BE2C (cell line): ENCODE results near the gene NLN.

Experiments used
- DNase-seq: peaks from one replicate; pipeline ENCODE4 v3.0.0-alpha.2; 2020
- H3K27me3 ChIP-seq: fragments of 250-450 bp; sonication (Bioruptor Pico); 2 replicates; pipeline ENCODE4 v1.5.1; 2020; ENCODE audit warnings: mild to moderate bottlenecking
- H3K36me3 ChIP-seq: fragments of 250-450 bp; sonication (Bioruptor Pico); 2 replicates; pipeline ENCODE4 v1.5.1; 2020; ENCODE audit warnings: mild to moderate bottlenecking
- H3K4me1 ChIP-seq: fragments of 250-450 bp; sonication (Bioruptor Pico); 2 replicates; pipeline ENCODE4 v1.5.1; 2020
- H3K4me3 ChIP-seq: 2 replicates; pipeline ENCODE4 v1.5.1; 2011; ENCODE audit warnings: low read depth, low read length
- H3K9me3 ChIP-seq: fragments of 250-450 bp; sonication (Bioruptor Pico); 2 replicates; pipeline ENCODE4 v1.5.1; 2020
- TF ChIP-seq, protein P1 (sequence below): IDR thresholded peaks from 2 replicates; pipeline ENCODE4 v1.5.1; 2012; ENCODE audit warnings: mild to moderate bottlenecking, low read depth, low read length

The NLN gene

DNA sequence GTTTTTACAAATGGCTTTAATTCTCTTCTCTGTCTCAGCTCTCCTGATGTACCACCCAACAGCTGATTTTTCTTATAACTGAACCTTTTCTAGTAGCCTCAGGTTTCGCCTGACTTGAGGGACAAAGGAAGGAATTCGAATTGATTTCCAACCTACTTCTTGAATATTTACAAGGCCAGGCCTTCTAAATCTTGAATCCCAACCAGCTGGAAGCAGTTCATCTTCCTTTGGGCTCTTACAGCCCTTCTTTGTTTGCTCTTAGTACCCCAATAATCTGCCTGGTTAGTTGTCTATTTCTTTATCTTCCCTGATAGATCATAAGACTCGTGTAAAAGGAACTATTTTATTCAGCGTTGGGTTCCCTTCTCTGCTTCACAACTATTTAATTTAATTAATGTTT, 95.9 kb downstream of the NLN start:
- no peak for DNase-seq
- Histone ChIP-seq H3K4me1 (no peaks in the 10 kb centered on the region), H3K9me3 (no peaks in the 10 kb centered on the region), H3K4me3 (no peak overlapping the region), H3K27me3 (no peaks in the 10 kb centered on the region), H3K36me3 (peaks cover 11% of the 10 kb centered on the region)
- TF ChIP-seq, protein P1, sequence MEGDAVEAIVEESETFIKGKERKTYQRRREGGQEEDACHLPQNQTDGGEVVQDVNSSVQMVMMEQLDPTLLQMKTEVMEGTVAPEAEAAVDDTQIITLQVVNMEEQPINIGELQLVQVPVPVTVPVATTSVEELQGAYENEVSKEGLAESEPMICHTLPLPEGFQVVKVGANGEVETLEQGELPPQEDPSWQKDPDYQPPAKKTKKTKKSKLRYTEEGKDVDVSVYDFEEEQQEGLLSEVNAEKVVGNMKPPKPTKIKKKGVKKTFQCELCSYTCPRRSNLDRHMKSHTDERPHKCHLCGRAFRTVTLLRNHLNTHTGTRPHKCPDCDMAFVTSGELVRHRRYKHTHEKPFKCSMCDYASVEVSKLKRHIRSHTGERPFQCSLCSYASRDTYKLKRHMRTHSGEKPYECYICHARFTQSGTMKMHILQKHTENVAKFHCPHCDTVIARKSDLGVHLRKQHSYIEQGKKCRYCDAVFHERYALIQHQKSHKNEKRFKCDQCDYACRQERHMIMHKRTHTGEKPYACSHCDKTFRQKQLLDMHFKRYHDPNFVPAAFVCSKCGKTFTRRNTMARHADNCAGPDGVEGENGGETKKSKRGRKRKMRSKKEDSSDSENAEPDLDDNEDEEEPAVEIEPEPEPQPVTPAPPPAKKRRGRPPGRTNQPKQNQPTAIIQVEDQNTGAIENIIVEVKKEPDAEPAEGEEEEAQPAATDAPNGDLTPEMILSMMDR = no peak

DNA sequence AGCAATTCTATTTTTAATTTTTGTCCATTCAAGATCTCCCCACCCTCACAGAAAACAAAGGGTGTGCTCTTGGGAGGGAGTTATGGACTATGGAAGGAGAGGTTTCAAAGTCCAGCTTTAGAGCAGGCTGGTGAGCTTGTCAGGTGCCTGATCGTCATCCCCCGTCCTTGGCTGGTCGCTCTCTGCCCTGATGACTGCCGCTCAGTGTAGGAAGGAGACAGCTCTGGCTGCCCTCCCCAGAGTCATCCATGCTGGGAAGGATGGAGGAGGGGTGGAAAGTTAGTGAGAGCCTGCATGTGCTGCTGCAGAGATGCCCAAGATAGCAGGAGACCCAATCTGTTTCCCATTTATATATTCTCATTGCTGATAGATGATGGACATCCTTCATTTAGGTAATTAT, 96.6 kb downstream of the NLN start:
- no peak for DNase-seq
- Histone ChIP-seq H3K4me3 (no peak overlapping the region), H3K36me3 (peaks cover 13% of the 10 kb centered on the region), H3K9me3 (no peaks in the 10 kb centered on the region), H3K4me1 (no peaks in the 10 kb centered on the region), H3K27me3 (no peaks in the 10 kb centered on the region)
- TF ChIP-seq, protein P1 = no peak

DNA sequence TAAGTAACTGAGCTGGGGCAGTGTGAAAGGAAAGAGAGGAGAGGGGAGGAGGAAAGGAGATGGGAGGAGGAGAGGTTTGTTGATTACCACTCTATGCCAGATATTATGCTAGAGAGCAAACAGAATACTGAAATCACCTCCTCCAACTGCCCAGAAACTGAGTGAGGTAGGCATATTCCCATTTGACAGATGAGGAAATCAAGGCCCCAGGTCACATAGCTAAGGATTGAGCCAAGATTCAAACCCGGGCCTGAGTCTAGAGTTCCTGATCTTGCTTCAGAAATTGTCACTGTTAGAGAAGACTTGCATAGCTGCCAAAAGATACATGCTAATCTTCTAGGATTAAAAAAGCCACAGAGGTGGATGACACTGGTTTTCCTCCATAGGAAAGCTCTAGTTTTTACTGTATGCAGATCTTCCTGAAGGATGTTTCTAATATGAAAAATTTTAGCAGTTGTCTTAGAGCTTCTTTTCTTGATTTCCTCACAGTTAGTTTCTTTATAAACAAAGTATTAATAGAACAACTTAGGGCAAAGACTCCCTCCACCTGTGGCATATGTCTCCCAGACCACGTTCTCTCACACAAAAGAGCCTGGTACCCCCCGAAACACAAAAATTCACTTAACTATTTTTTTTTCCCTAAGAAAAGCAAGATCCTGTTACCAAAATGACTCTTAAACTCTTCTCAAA, 97.4 kb downstream of the NLN start:
- H3K27me3 ChIP-seq = no peaks in the 10 kb centered on the region
- no peak overlapping the region for H3K4me3 ChIP-seq
- no peaks in the 10 kb centered on the region for H3K4me1 ChIP-seq
- TF ChIP-seq, protein P1 = no peak
- H3K9me3 ChIP-seq = no peaks in the 10 kb centered on the region
- DNase-seq = no peak
- peaks cover 8% of the 10 kb centered on the region for H3K36me3 ChIP-seq

GRCh38 chr5:65819905-65820240, 97.9 kb downstream of the NLN start:
- DNase-seq = no peak
- Histone ChIP-seq H3K4me3 (no peak overlapping the region), H3K27me3 (no peaks in the 10 kb centered on the region), H3K4me1 (no peaks in the 10 kb centered on the region), H3K9me3 (no peaks in the 10 kb centered on the region), H3K36me3 (peaks cover 12% of the 10 kb centered on the region)
- TF ChIP-seq, protein P1 = no peak

DNA sequence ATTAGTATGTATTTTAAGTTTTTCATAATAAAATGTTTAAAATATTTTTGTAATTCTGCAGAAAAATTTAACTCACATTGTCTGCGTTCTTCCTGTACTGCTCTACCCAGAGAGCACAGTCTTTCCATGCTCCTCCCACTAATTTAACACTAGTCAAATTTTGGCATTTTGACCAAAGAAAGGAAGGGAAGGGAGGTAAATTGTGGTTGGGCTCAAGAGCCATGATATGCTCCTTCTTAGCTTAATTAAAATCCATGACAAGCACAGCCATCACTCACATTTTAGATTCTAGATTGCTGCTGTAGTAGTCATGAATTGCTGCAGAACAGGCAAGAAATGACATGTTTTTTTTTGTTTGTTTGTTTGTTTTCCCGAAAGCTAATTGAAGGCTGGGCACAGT, 98.4 kb downstream of the NLN start:
- peaks cover 12% of the 10 kb centered on the region for H3K36me3 ChIP-seq
- DNase-seq = no peak
- no peak overlapping the region for H3K4me3 ChIP-seq
- H3K27me3 ChIP-seq = no peaks in the 10 kb centered on the region
- TF ChIP-seq, protein P1 = no peak
- no peaks in the 10 kb centered on the region for H3K9me3 ChIP-seq
- no peaks in the 10 kb centered on the region for H3K4me1 ChIP-seq

- Histone ChIP-seq H3K4me1 (no peaks in the 10 kb centered on the region), H3K36me3 (peaks cover 12% of the 10 kb centered on the region), H3K4me3 (no peak overlapping the region), H3K9me3 (no peaks in the 10 kb centered on the region), H3K27me3 (no peaks in the 10 kb centered on the region)
- no peak for DNase-seq
- TF ChIP-seq, protein P1 = no peak
Observed at GRCh38 chr5:65821966-65822365, 100.0 kb downstream of the NLN start.
